A172 (cell line): Measurements from ENCODE around the gene COMTD1. TPM values are rescaled to one million over a fixed set of nuclear protein-coding genes. Genes with fewer than 3 reads are reported as not detected.

Experiments
- DNase-seq: peaks from one replicate; pipeline ENCODE4 v3.0.0-alpha.2; 2015; ENCODE audit warnings: low spot score
- total RNA-seq: library from RNA; depleted of rRNA; stranded (reverse); fragments of >200 nt; shearing (Covaris generic); gene quantifications from 2 replicates; pipeline ENCODE4 v1.2.3, GENCODE V29; 2014; rRNA removed

The COMTD1 gene
- total RNA-seq: 27.0 and 49.9 TPM in 2 replicates

DNA sequence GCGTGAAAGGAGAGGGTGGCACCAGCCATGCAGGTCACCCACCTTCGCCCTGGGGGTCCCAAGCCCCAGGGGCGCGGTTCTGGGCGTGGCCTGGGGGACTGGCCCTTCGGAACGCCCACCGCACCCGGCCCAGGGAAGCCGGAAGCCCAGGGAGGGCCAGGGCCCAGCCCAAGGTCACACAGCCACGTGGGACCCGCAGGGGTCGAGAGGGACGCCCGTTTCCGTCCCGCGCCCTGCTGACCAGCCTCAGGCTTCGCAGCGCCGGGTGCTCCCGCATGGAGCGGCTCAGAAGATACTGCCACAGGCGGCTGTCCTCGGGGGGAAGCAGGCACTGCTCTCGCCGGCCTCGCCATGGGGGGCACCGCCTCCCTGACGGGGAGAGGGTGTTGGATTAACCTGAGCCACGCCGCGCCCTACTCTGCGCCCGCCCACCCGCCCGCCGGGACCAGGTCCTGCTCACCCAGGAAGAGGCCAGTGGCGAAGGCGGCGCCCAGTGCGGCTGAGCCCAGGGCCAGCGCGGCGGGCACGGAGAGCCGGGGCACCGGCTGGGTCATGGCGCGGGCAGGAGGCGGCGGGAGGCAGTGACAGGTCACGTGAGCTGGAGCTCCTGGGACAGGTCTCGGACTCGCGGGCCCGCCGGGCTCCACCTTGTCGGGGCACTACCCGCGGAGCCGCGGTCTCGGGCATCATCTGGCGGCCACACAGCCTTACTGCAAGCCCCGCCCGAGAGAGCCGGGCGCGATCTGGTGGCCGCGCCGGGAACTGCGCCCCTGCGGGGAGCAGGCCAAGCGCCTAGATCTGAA is at the start of gene COMTD1:
COMTD1 (minus strand) TSS at position 583 of the 803 bp plus-strand sequence; CDS start at position 554, 29 bp downstream.
- DNase-seq: peak; percentile 87

DNA sequence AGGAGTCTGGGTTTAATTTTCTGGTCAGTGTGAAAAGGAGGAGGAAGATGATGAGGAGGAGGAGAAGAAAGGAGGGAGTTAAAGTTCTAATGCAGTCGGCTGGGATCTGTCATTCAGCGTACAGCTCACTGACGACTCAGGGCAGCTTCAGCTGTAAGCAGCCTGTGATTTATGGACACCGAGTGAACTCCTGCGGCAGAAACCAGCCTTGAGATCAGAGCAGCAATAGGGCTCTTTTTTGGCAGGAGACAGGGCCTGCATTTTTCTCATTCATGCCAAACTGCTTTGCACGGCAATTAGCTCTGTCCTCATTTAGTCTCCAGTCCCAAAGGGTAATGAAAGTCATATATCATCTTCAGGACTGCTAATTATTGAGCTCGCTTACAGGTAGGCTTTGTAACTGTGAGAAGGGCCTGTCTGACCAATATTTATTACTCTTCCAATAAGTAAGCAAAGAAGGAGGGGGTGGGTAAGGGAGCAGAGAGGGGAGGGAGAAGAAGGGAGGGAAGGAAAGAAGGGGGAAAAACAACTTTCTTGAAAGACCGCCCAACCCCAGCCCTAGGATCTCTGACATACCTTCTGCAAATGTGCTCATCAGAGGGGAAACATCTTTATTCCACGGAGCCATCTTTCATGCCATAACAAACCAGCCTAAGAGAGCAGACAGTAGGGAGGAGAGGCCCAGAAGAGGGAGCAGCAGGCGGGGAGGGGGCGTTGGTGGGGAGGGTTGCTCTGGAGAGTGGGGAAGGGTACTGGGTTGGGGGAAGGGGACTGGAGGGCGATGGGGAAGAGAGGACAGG is 48.1 kb upstream of the COMTD1 start:
- DNase-seq: peak; percentile 84

DNA sequence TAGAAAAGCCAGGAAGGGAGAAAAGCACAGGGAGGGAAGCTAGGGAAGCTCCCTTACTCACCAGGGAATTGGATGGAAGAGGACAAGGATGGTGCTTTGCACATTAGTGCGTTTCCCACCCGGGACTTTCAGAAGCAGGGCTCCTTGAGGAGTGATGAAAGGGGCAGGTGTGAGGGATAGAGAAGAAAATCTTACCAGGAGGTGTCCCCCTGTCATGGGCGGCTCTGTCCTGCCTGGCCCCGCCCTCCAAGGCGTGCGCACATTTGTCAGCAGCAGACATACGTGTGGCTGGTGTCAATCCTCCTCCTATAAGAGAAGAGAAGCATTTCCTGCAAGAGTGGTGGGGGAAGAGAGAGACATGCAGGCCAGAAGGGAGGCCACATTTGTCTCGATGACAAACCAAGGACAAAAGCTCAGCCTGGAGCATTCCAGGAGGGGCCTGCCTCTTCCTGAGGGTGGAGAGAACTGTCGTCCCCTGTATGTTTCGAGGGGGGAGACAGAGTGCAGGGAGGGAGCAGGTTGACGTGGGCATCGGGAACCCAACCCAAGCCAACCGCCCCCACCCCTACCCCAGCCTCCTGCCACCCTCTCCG is 47.4 kb upstream of the COMTD1 start:
- no peak for DNase-seq

DNA sequence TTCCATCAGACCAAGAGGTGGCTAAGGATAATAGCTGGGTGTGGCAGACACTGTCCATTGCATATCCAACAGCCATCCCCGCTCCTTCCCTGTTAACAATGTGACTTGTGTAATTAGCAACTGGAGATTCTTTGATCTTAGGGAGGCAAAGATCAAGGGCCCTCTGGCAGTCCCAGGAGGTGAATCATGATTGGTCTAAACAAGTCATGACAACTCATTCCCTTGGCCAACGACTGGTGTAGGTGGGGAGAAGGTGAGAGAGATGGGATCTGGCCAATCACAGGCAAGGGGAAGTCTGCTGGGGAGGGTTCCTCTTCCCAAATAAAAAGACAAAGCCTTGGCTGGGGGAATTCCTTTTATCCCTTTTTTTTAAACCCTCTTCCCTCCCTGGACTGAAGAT is 46.2 kb upstream of the COMTD1 start:
- no peak for DNase-seq

DNA sequence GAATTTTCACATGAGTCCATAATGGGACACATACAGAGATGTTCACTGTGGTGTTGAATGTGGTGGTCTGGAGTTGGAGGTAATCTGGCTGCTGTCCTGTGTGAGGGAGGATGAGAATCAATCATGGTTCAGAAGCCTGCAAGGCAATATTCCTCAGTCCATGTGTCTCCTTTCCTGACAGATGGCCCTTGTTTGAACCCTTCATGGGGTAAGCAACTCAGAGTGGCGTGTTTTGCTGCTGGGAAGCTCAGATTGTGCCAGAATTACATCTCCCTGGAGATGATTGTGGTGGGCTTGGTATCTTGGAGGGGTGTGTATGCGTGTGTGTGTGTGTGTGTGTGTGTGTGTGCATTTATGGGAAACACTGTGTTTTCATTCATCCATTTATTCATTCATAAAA is 44.5 kb upstream of the COMTD1 start:
- no peak for DNase-seq

DNA sequence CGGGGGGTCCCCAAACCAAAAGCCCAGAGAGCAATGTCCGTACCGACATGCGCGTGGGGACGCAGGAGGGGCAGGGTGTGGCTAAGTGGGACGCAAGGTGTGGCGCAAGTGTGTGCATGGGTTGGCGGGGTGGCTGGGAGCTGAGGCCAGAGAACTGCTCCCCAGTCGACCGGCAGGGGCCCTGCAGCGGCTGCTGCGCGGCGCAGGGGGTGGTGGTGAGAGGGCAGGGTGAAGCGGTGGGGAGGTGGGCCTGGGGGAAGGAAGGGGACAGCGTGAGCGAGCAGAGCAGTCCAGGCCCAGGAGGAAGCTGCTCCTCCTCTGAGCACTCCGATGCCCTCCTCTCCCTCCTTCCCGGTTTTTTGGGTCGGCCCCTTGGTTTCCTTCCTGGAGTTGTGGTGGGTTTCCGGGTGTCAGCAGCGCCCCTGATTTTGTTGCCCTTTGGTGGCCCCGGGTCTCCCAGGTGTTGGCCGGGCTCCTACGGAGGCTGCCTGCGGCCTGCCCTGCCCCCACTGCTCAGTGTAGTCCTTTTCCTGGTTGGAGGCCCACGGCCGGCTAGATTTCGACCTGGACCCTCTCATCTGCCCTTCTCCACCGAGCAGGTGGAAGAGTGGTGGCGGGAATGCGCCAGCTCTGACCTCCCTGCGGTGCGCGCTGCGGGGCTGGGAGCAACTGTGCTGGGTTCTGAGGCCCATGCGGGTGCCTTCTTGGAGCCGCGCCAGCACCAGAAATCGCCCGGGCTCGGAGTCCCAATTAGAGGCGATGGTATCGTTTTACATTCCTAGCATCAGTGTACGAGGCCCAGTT is 40.5 kb upstream of the COMTD1 start:
- no peak for DNase-seq

DNA sequence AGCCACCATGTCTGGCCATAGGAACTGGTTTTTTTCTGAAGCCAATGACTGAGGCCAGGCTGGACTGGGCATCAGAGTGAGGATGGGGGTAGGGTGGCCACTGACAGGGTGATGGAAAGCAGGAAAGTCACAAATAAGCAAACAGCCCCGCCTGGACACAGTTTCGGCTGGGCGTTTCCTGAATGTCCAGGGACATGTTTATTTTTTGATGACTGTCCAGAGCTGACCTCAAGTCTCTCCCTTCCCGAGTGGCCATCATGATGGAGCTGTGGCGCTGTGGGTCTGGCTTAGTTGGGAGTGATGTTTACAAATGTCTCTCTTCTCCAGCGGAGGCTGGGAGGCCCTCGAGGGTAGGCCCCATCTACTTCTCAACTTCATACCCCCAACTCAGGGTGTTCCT is 37.1 kb upstream of the COMTD1 start:
- DNase-seq: peak; percentile 48

DNA sequence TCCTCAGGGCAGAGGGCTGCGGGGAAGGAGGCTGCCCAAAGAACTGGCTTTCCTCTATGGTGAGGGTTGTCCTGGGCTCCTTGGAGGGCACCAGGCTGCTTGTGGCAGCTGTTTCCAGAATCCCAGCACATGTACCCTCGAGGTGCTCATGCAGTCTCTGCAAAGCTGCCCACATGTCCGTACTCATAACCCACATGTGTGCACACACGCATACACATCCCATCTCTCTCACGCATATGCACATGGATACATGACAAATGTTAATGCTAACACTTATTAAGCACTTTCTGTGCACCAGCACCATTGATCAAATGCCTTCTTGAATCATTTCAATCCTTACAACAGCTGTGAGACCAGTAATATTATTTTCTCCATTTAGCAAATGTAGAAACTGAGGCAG is 36.3 kb upstream of the COMTD1 start:
- no peak for DNase-seq

DNA sequence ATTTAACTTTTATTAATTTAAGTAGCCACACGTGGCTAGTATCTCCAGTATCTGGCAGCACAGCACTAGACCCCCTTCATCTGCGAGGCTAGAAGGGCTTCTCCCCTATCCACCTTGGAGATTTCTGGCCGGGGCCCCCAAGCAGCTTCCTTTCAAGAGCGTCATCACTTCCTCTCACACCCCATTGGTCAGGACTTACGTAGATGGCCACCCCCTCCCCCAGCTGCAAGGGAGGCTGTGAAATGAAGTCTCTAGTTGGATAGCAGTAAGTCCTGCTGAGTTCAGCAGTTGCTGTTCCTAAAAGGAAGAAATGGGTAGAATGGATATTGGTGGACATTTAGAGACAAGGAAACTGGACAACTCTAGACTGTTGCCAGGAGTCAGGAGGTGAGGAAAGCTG is 33.8 kb upstream of the COMTD1 start:
- no peak for DNase-seq

DNA sequence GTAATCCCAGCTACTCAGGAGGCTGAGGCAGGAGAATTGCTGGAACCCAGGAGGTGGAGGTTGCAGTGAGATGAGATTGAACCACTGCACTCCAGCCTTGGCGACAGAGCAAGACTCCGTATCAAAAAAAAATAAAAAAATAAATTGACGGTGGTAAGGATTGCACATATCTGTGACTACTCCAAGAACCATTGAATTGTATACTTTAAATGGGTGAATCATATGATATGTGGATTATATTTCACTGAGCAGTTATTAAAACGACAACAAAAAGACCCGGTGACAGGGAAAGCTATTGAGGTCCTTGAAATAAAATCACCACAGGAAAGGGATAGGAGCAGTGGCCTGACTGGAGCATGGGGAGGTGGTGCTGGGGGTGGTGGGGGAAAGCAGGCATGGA is 31.2 kb upstream of the COMTD1 start:
- no peak for DNase-seq

DNA sequence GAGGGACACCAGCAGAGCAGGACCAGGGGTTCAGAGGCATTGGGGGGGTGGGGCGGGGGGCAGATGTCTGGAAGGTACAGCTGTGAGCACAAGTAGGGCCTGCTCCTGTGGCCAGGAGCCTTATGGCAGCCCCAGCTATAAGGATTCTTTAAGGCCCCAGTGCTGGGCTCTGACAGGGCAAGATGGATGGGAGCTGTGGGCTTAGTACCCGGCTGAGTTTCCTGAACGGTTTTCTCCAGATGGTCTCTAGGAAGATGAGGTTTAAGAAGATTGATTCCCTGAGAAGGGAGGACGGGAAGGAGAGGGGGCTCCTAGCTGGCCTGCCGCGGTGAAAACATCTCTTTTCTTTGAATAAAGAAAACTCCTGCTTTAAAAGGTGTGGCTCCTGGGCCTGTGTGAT is 30.1 kb upstream of the COMTD1 start:
- no peak for DNase-seq

DNA sequence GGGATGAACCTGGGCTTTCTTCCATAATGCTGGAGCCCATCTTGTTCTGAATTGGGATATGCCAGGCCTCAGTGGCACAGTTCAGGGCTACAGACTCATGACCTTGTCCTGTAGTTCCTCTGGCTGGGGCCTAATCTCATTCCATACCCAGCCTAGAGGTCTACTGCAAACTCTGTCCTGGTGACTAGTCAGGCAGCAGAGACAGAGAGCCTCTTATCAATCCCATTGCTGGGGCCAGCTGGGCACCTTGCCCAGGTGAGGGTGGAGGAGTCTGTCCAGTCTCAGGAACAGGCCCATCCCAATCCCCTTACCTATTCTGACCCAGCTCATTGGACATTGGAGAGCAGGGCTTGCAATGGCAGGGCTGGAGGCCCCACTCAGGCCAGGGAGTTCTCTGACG is 28.0 kb upstream of the COMTD1 start:
- no peak for DNase-seq

DNA sequence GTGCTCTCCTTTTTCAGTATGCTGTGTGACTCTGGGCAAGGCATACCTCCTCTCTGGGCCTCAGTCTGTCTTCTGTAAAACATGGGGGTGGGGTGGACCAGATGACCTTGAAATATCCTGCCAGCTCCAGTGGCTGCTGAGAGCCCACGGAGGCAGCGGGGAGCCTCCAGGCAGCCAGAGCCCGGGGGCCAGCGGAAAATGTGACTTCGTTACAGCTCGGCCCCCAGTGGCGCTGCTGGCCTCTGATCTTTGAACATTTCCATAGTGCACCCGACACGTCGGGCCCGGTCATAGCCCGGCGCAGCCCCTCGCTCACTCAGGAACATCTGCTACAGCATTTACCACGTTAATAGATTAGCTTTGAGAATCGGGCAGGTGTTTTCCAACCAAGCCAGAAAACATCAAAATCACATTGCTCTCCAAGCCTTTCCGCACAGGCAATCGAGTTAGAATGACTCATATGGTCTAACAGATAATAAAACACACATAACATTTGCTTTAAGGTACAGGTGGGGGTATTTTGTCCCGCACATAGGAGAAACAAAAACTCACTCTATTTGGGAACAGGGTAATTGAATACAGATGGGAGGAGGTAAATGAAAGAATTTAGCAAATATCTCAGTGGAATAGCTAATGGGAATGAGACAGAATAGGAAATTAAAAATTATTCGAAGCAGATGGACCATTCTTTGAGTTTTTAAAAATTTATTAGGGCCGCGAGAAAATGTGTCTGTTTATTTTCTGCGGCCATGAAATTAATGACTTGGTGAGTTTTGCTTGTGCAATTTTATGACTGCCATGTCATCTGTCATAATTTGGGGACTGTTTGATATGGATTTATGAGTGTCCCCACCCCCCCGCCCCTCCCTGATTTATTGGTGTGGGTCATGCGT is 26.3 kb upstream of the COMTD1 start:
- no peak for DNase-seq

DNA sequence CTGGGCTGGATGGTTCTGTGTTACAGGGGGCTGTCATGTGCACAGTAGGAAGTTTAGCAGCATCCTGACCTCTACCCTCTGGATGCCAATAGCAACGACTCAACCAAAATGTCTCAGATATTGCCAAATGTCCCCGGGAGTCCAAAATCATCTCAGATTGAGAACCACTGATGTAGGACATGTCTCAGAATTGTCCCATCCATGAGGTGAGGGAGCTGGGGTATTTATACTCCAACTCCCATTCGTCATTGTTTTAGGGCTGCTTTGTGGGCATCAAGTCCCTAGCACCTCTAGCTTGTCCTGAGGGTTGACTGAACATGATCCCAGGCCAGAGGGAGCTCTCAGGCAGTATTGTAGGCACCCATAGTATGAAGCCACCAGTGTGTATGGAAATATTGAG is 25.2 kb upstream of the COMTD1 start:
- no peak for DNase-seq

DNA sequence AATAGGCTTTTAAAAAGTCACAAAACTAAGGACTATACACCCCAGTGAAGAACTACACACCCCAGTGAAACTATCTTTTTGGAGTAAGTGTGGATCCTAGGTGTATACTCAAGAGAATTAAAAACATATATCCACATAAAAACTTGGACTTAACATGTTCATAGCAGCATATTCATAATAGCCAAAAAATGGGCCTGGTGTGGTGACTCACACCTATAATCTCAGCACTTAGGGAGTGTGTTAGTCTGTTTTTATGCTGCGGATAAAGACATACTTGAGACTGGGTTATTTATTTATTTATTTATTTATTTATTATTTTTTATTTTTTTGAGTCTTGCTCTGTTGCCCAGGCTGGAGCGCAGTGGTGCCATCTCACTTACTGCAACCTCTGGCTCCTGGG is 19.0 kb upstream of the COMTD1 start:
- no peak for DNase-seq

DNA sequence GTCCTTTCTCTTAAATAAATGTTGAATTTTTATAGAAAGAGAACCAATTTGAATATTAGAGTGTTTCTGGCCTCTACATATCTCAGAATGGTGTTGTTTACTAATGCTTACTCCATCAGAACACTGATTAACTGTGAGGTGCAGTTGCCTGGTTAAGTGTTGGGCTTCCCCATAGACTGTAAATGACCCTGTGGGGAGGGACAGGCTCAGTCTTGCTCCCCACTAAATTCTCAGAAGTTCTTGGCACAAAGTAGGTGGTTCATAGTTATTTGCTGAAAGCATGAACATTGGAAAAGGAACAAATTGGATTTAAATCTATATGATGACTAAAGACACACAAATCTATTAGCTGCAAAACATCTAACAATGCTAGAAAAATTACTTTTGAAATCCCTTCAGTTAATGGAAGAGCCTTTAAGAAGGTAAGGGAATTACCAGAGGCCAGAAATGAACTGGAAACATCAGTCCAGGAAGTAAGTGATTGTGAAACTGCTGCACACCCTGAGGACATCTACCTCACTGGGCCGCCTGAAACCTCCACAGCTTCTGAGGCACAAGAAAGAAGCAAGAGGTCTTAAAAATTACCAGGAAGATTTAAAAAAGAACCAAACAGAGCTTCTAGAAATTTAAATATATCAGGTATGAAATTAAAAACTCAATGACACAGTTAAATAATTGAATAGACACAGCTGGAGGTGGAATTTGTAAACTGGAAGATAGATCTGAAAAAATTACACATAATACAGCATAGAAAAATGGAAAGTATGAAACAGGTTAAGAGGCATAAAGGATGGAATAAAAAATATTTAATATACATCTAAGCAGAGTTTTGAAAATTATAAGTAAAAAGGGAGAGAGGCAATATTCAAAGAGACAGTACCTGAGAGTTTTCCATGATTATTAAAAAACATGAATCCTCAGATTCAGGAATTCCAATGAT is 17.8 kb upstream of the COMTD1 start:
- DNase-seq: no peak

DNA sequence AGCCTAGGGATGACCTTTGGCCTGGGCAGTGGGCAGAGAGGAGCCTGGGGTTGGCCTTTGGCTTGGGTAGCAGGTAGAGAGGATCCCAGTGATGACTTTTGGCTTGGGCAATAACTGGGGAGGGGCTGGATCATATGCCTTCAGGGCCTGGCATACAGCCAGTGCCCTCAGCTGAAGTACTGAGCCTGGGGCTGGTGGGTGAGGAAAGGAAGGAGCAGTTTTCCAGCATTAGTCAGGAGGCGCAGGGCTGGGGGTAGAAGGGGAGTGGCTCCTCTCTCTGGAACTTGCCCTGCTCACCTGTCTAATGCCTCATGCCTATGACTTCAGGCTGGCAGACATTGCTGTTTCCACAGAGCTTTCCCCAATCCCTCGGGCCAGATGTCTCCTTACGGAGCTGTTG is 15.2 kb upstream of the COMTD1 start:
- DNase-seq: peak; percentile 41

DNA sequence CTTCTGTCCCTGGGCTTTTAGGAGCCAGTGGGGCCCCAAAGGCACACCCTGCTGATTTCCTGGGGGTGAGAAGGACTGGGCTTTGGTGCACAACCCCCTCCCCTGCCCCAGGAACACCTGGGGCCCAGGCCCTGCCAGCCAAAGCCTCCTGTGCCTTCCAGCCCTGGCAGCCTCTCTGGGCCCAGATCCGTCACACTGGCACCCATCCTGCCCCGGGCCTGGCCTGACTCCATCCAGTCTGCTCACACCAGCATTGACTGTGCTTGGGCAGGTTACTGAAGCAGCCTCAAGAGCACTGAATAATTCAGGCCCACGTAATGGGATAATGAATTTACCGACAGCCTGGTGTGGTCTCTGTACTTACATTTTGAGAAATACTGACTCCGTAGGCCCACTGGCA is 12.0 kb upstream of the COMTD1 start:
- no peak for DNase-seq

DNA sequence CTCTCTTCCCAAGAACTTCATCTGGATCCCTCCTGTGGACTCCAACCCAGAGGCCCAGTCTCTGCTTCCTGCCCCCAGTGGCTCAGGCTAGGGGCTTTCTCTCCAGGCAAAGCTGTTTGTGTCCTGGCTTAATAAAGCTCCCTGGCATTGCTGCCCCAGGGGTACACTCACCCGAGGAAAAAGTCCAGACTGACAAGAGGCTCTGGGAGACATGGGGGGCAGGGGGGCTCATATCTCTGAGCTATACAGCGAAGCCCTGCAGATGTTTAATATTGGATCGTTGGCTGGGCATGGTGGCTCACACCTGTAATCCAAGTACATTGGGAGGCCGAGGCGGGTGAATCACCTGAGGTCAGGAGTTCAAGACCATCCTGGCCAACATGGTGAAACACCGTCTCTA is 10.7 kb upstream of the COMTD1 start:
- DNase-seq: no peak
